ENCODE data around the gene RHO. TPM values are rescaled to one million over a fixed set of nuclear protein-coding genes. Genes with fewer than 3 reads are reported as not detected.

The RHO gene
- total RNA-seq, 2 experiments from 2014 or later, result not detected

GRCh38 chr3:129519449-129519848, 9.0 kb upstream of the RHO start:
- ChIA-PET POLR2A (no interaction called here), CTCF (no interaction called here)
- TF ChIP-seq CTCF (IDR thresholded peaks at IDR 0.05), result no peak

GRCh38 chr3:129519896-129520715, 8.3 kb upstream of the RHO start:
- DNase-seq, result no peak
- H3K36me3 ChIP-seq (ENCODE audit: insufficient read depth, low read length), result no peaks in the 10 kb centered on the region
- no peak for TF ChIP-seq CTCF (IDR thresholded peaks at IDR 0.05)
- H3K27me3 ChIP-seq (ENCODE audit: control insufficient read depth in 1 of 2, insufficient read depth in 2 of 2, low read length in 2 of 2), result no peaks in the 10 kb centered on the region
- intact Hi-C loops (cut with DNase I, micrococcal nuclease), result no loop called here
- H3K27ac ChIP-seq (ENCODE audit: low read depth in 1 of 2, low read length in 2 of 2), result no peak overlapping the region
- Mint-ChIP-seq H3K36me3 (ENCODE audit: low read depth) (peaks cover 4% of the 10 kb centered on the region), H3K9me3 (no peaks in the 10 kb centered on the region), H3K4me3 (no peak overlapping the region), H3K27ac (no peak overlapping the region), H3K27me3 (no peaks in the 10 kb centered on the region), H3K4me1 (ENCODE audit: low read depth) (no peaks in the 10 kb centered on the region)
- ChIA-PET CTCF (no interaction called here), POLR2A (no interaction called here)
- no peaks in the 10 kb centered on the region for H3K4me1 ChIP-seq (ENCODE audit: insufficient read depth, low read length)
- peaks cover 0 to 4% of the 10 kb centered on the region in 2 experiments for H3K9me3 ChIP-seq (ENCODE audit: control insufficient read depth in 1 of 2, insufficient read depth in 1 of 2, low read length in 2 of 2)
- no peak for ATAC-seq (ENCODE audit: poor library complexity)
- H3K4me3 ChIP-seq (ENCODE audit: low read length), result no peak overlapping the region

More at GRCh38 chr3:129519449-129519848, 9.0 kb upstream of the RHO start:
- no peak overlapping the region for H3K27ac ChIP-seq (ENCODE audit: low read depth in 1 of 2, low read length in 2 of 2)
- Mint-ChIP-seq H3K9me3 (no peaks in the 10 kb centered on the region), H3K27me3 (no peaks in the 10 kb centered on the region), H3K27ac (no peak overlapping the region), H3K4me1 (ENCODE audit: low read depth) (no peaks in the 10 kb centered on the region), H3K36me3 (ENCODE audit: low read depth) (peaks cover 4% of the 10 kb centered on the region), H3K4me3 (no peak overlapping the region)
- no peaks in the 10 kb centered on the region for H3K4me1 ChIP-seq (ENCODE audit: insufficient read depth, low read length)
- no peak for DNase-seq
- ATAC-seq (ENCODE audit: poor library complexity), result no peak
- intact Hi-C loops (cut with DNase I, micrococcal nuclease), result no loop called here
- no peaks in the 10 kb centered on the region for H3K36me3 ChIP-seq (ENCODE audit: insufficient read depth, low read length)
- no peaks in the 10 kb centered on the region for H3K27me3 ChIP-seq (ENCODE audit: control insufficient read depth in 1 of 2, insufficient read depth in 2 of 2, low read length in 2 of 2)
- H3K4me3 ChIP-seq (ENCODE audit: low read length), result no peak overlapping the region
- H3K9me3 ChIP-seq (ENCODE audit: control insufficient read depth in 1 of 2, insufficient read depth in 1 of 2, low read length in 2 of 2), result peaks cover 0 to 4% of the 10 kb centered on the region in 2 experiments

- ATAC-seq (ENCODE audit: poor library complexity), result no peak
- Histone ChIP-seq H3K9me3 (ENCODE audit: control insufficient read depth in 1 of 2, insufficient read depth in 1 of 2, low read length in 2 of 2) (peaks cover 0 to 4% of the 10 kb centered on the region in 2 experiments), H3K27me3 (ENCODE audit: control insufficient read depth in 1 of 2, insufficient read depth in 2 of 2, low read length in 2 of 2) (no peaks in the 10 kb centered on the region), H3K4me3 (ENCODE audit: low read length) (no peak overlapping the region), H3K27ac (ENCODE audit: low read depth in 1 of 2, low read length in 2 of 2) (no peak overlapping the region), H3K36me3 (ENCODE audit: insufficient read depth, low read length) (no peaks in the 10 kb centered on the region), H3K4me1 (ENCODE audit: insufficient read depth, low read length) (no peaks in the 10 kb centered on the region)
- Mint-ChIP-seq H3K4me3 (no peak overlapping the region), H3K4me1 (ENCODE audit: low read depth) (no peaks in the 10 kb centered on the region), H3K27ac (no peak overlapping the region), H3K27me3 (no peaks in the 10 kb centered on the region), H3K36me3 (ENCODE audit: low read depth) (peaks cover 4% of the 10 kb centered on the region), H3K9me3 (no peaks in the 10 kb centered on the region)
- no peak for DNase-seq
- TF ChIP-seq CTCF (IDR thresholded peaks at IDR 0.05), result no peak
- intact Hi-C loops (cut with DNase I, micrococcal nuclease), result no loop called here
- CTCF ChIA-PET, result no interaction called here
- POLR2A ChIA-PET, result no interaction called here
These were observed 7.5 kb upstream of the RHO start for GRCh38 chr3:129520960-129521359.
